T-helper 1 cell treated with Interleukin-12 subunit alpha and Interleukin-12 subunit beta and Interleukin-4 antibody, amounts not matched to agents 30 ng/mL and 1 ng/mL, for 36 hours (primary cell): ENCODE data around the gene PDAP1. TPM values are rescaled to one million over a fixed set of nuclear protein-coding genes. Genes with fewer than 3 reads are reported as not detected.
"Not testable (repeated sequence)": the region's sequence is repeated elsewhere in the genome, so short reads cannot be mapped to it uniquely, and the experiment has no call there.

ENCODE experiments used
- intact Hi-C: fragments of 100-400 bp; cut with micrococcal nuclease; formaldehyde crosslinking; loops from one replicate; pipeline ENCODE4 v1.15.1; 2024
- total RNA-seq: library from RNA; stranded (reverse); gene quantifications from 2 replicates; pipeline ENCODE4 v1.2.3, GENCODE V29; 2022

PDAP1 gene
- total RNA-seq, 1 donor from 2014 or later = 102 TPM

- intact Hi-C loops = no loop called here
Observed at GRCh38 chr7:99428972-99429566, 20.7 kb upstream of the PDAP1 start.

GRCh38 chr7:99424932-99425730 is 16.7 kb upstream of the PDAP1 start:
- intact Hi-C loops = no loop called here

GRCh38 chr7:99422625-99423024 is 14.2 kb upstream of the PDAP1 start:
- intact Hi-C loops = no loop called here

- intact Hi-C loops = no loop called here
Observed at GRCh38 chr7:99422186-99422585, 13.8 kb upstream of the PDAP1 start.

- intact Hi-C loops = no loop called here
Observed at GRCh38 chr7:99420986-99421385, 12.6 kb upstream of the PDAP1 start.

GRCh38 chr7:99420213-99420612 is 11.8 kb upstream of the PDAP1 start:
- intact Hi-C loops = no loop called here

GRCh38 chr7:99419323-99420021 is 11.1 kb upstream of the PDAP1 start:
- intact Hi-C loops = no loop called here

GRCh38 chr7:99418260-99418659 is 9.9 kb upstream of the PDAP1 start:
- intact Hi-C loops = no loop called here

- intact Hi-C loops = not testable (repeated sequence)
Observed at GRCh38 chr7:99415513-99416127, 7.2 kb upstream of the PDAP1 start.

- intact Hi-C loops = no loop called here
Observed at GRCh38 chr7:99410635-99411034, 2.2 kb upstream of the PDAP1 start.

GRCh38 chr7:99409806-99410205 is 1.4 kb upstream of the PDAP1 start:
- intact Hi-C loops = loop anchor here (1.0 to 10.0 kb wide), 5 partner anchors 207 to 672 kb away; partner anchors contain the start of genes TRIM4, ZKSCAN1, ZNF3 and ZSCAN25

- intact Hi-C loops = loop anchor here (1.0 to 10.0 kb wide), 5 partner anchors 208 to 673 kb away; partner anchors contain the start of genes TRIM4, ZKSCAN1, ZNF3 and ZSCAN25
Observed at GRCh38 chr7:99409192-99409572, 785 bp upstream of the PDAP1 start.

- intact Hi-C loops = loop anchor here (1.0 to 10.0 kb wide), 14 partner anchors 15 to 1020 kb away; partner anchors contain the start of genes ARPC1B, ATP5MF, CPSF4 and PTCD1
Observed at GRCh38 chr7:99407872-99408378, 472 bp downstream of the PDAP1 start.

- intact Hi-C loops = loop anchor here (5.0 to 10.0 kb wide), 2 partner anchors 608 to 676 kb away; partner anchors contain the start of genes ZKSCAN1 and ZNF3
Observed at GRCh38 chr7:99406557-99406956, 1.8 kb downstream of the PDAP1 start.

- intact Hi-C loops = loop anchor here (5.0 to 10.0 kb wide), 2 partner anchors 610 to 677 kb away; partner anchors contain the start of genes ZKSCAN1 and ZNF3
Observed at GRCh38 chr7:99404977-99405320, 3.4 kb downstream of the PDAP1 start.

- intact Hi-C loops = loop anchor here (10.0 kb wide), 1 partner anchor 610 kb away; the partner anchor contains the start of gene ZKSCAN1
Observed at GRCh38 chr7:99404235-99404976, 4.0 kb downstream of the PDAP1 start.

- intact Hi-C loops = loop anchor here (10.0 kb wide), 1 partner anchor 611 kb away; the partner anchor contains the start of gene ZKSCAN1
Observed at GRCh38 chr7:99403764-99404163, 4.6 kb downstream of the PDAP1 start.

GRCh38 chr7:99402854-99403253 is 5.5 kb downstream of the PDAP1 start:
- intact Hi-C loops = loop anchor here (10.0 kb wide), 1 partner anchor 612 kb away; the partner anchor contains the start of gene ZKSCAN1

GRCh38 chr7:99399597-99399996 is 8.8 kb downstream of the PDAP1 start:
- intact Hi-C loops = no loop called here

GRCh38 chr7:99398891-99399445 is 9.4 kb downstream of the PDAP1 start:
- intact Hi-C loops = no loop called here
